Astrocyte (in vitro differentiated cells and primary cell): Measurements from ENCODE around the gene SEMG1. TPM values are rescaled to one million over a fixed set of nuclear protein-coding genes. Genes with fewer than 3 reads are reported as not detected.

Experiments
- DNase-seq: peaks from one replicate; pipeline ENCODE4 v3.0.0-alpha.2; 2010; ENCODE audit warnings: low read depth
- FAIRE-seq: peaks from 2 replicates; lab custom pipeline; 2011; peaks lifted over from hg19 to GRCh38; lab: Jason Lieb, UNC
- H2AFZ ChIP-seq: 2 replicates; pipeline ENCODE4 v1.6.0; 2012; ENCODE audit warnings: low read depth, low read length, inconsistent platforms
- H3K27ac ChIP-seq: 2 replicates; pipeline ENCODE4 v1.5.1; 2011; ENCODE audit warnings: low read depth, low read length, inconsistent platforms
- H3K27me3 ChIP-seq: 2 replicates; pipeline ENCODE4 v1.6.0; 2011; ENCODE audit warnings: low read length, inconsistent platforms; ENCODE audit not compliant: insufficient read depth
- H3K36me3 ChIP-seq: 2 replicates; pipeline ENCODE4 v1.5.1; 2011; ENCODE audit warnings: low read length, inconsistent platforms; ENCODE audit not compliant: insufficient read depth
- H3K4me1 ChIP-seq: 2 replicates; pipeline ENCODE4 v1.5.1; 2011; ENCODE audit warnings: low read length, inconsistent platforms; ENCODE audit not compliant: insufficient read depth
- H3K4me2 ChIP-seq: 2 replicates; pipeline ENCODE4 v1.6.0; 2012; ENCODE audit warnings: low read length, inconsistent platforms
- H3K4me3 ChIP-seq: 2 replicates; pipeline ENCODE4 v1.5.1; 2011; ENCODE audit warnings: low read depth, mild to moderate bottlenecking, low read length, inconsistent platforms; ENCODE audit not compliant: insufficient read depth
- H3K79me2 ChIP-seq: 2 replicates; pipeline ENCODE4 v1.6.0; 2012; ENCODE audit warnings: mild to moderate bottlenecking, low read length, inconsistent platforms; ENCODE audit not compliant: insufficient read depth
- H3K9ac ChIP-seq: 2 replicates; pipeline ENCODE4 v1.6.0; 2012; ENCODE audit warnings: mild to moderate bottlenecking, low read length, inconsistent platforms
- H3K9me3 ChIP-seq: 2 replicates; pipeline ENCODE4 v1.5.1; 2012; ENCODE audit warnings: low read depth, mild to moderate bottlenecking, low read length, inconsistent platforms; ENCODE audit not compliant: insufficient read depth
- H4K20me1 ChIP-seq: 2 replicates; pipeline ENCODE4 v1.6.0; 2012; ENCODE audit warnings: low read length, inconsistent platforms; ENCODE audit not compliant: insufficient read depth
- H3K27ac Mint-ChIP-seq: one replicate; pipeline ENCODE4 v1.8.0; 2021; ENCODE audit warnings: mild to moderate bottlenecking, mixed read lengths; ENCODE audit not compliant: unreplicated experiment
- H3K27me3 Mint-ChIP-seq: one replicate; pipeline ENCODE4 v1.8.0; 2021; ENCODE audit warnings: low read depth, mixed read lengths; ENCODE audit not compliant: unreplicated experiment
- H3K36me3 Mint-ChIP-seq: one replicate; pipeline ENCODE4 v1.8.0; 2021; ENCODE audit warnings: low read depth, mixed read lengths; ENCODE audit not compliant: unreplicated experiment
- H3K4me1 Mint-ChIP-seq: one replicate; pipeline ENCODE4 v1.8.0; 2021; ENCODE audit warnings: low read depth, mixed read lengths; ENCODE audit not compliant: unreplicated experiment
- H3K4me3 Mint-ChIP-seq: one replicate; pipeline ENCODE4 v1.8.0; 2021; ENCODE audit warnings: mild to moderate bottlenecking, moderate library complexity, mixed read lengths; ENCODE audit not compliant: unreplicated experiment
- H3K9me3 Mint-ChIP-seq: one replicate; pipeline ENCODE4 v1.8.0; 2021; ENCODE audit warnings: mild to moderate bottlenecking, mixed read lengths; ENCODE audit not compliant: unreplicated experiment
- CTCF ChIP-seq: IDR thresholded peaks from 2 replicates; pipeline ENCODE4 v1.5.1; 2011; ENCODE audit warnings: low read depth, mild to moderate bottlenecking, inconsistent platforms, low read length, moderate library complexity; ENCODE audit not compliant: insufficient read depth
- EZH2 ChIP-seq: IDR thresholded peaks from 2 replicates; pipeline ENCODE4 v1.6.1; 2012; ENCODE audit warnings: mild to moderate bottlenecking, low read length, inconsistent platforms; ENCODE audit not compliant: insufficient read depth
- total RNA-seq: library from RNA; stranded (reverse); gene quantifications from 2 replicates; pipeline ENCODE4 v1.2.1, GENCODE V29; 2021

The SEMG1 gene
- total RNA-seq, 1 donor from 2014 or later = not detected

- Histone ChIP-seq H3K9me3 (no peaks in the 10 kb centered on the region), H4K20me1 (no peaks in the 10 kb centered on the region), H3K36me3 (no peaks in the 10 kb centered on the region), H3K9ac (no peak overlapping the region), H3K4me2 (no peak overlapping the region), H3K4me3 (no peak overlapping the region), H3K4me1 (no peaks in the 10 kb centered on the region), H3K27ac (no peak overlapping the region), H3K27me3 (no peaks in the 10 kb centered on the region), H3K79me2 (no peaks in the 10 kb centered on the region), H2AFZ (no peak overlapping the region)
- no peak for DNase-seq
- FAIRE-seq = no peak
- Mint-ChIP-seq H3K27ac (no peak overlapping the region), H3K36me3 (no peaks in the 10 kb centered on the region), H3K27me3 (peaks cover 7% of the 10 kb centered on the region), H3K4me1 (no peaks in the 10 kb centered on the region), H3K9me3 (no peaks in the 10 kb centered on the region), H3K4me3 (no peak overlapping the region)
- TF ChIP-seq EZH2 (no peak), CTCF (no peak)
Measured at GRCh38 chr20:45176526-45177267, 30.1 kb upstream of the SEMG1 start.

- Histone ChIP-seq H3K27ac (no peak overlapping the region), H3K4me1 (no peaks in the 10 kb centered on the region), H3K4me3 (no peak overlapping the region), H3K4me2 (no peak overlapping the region), H3K27me3 (no peaks in the 10 kb centered on the region), H2AFZ (no peak overlapping the region), H3K36me3 (no peaks in the 10 kb centered on the region), H4K20me1 (no peaks in the 10 kb centered on the region), H3K9ac (no peak overlapping the region), H3K9me3 (no peaks in the 10 kb centered on the region), H3K79me2 (no peaks in the 10 kb centered on the region)
- no peak for FAIRE-seq
- Mint-ChIP-seq H3K27ac (no peak overlapping the region), H3K4me1 (no peaks in the 10 kb centered on the region), H3K27me3 (peaks cover 7% of the 10 kb centered on the region), H3K9me3 (no peaks in the 10 kb centered on the region), H3K4me3 (no peak overlapping the region), H3K36me3 (no peaks in the 10 kb centered on the region)
- no peak for DNase-seq
- TF ChIP-seq EZH2 (no peak), CTCF (no peak)
Measured at GRCh38 chr20:45179166-45179565, 27.7 kb upstream of the SEMG1 start.

- TF ChIP-seq EZH2 (no peak), CTCF (no peak)
- Mint-ChIP-seq H3K9me3 (no peaks in the 10 kb centered on the region), H3K27ac (no peak overlapping the region), H3K36me3 (no peaks in the 10 kb centered on the region), H3K4me3 (no peak overlapping the region), H3K27me3 (no peaks in the 10 kb centered on the region), H3K4me1 (no peaks in the 10 kb centered on the region)
- no peak overlapping the region for H2AFZ ChIP-seq
- no peak overlapping the region for H3K9ac ChIP-seq
- H3K27ac ChIP-seq = no peak overlapping the region
- no peaks in the 10 kb centered on the region for H3K4me1 ChIP-seq
- H3K27me3 ChIP-seq = no peaks in the 10 kb centered on the region
- no peaks in the 10 kb centered on the region for H3K79me2 ChIP-seq
- no peak overlapping the region for H3K4me2 ChIP-seq
- H3K36me3 ChIP-seq = no peaks in the 10 kb centered on the region
- H3K9me3 ChIP-seq = no peaks in the 10 kb centered on the region
- H3K4me3 ChIP-seq = no peak overlapping the region
- FAIRE-seq (no peak), DNase-seq (no peak)
- no peaks in the 10 kb centered on the region for H4K20me1 ChIP-seq
Measured at GRCh38 chr20:45181639-45182038, 25.2 kb upstream of the SEMG1 start.
